KMS-11 (cell line): ENCODE measurements around the gene DCANP1.
A peak's percentile ranks its signal among the peaks of the same experiment; 100 is the strongest.

Experiments
- H2AFZ ChIP-seq: fragments of 200-600 bp; sonication (generic); 2 replicates; pipeline ENCODE4 v1.6.1; 2016; ENCODE audit warnings: antibody characterized with exemption, mixed run types, low read depth
- H3K27ac ChIP-seq: fragments of 200-600 bp; sonication (generic); 2 replicates; pipeline ENCODE4 v1.6.1; 2016; ENCODE audit warnings: mild to moderate bottlenecking, mixed run types
- H3K27me3 ChIP-seq: fragments of 200-600 bp; sonication (generic); 2 replicates; pipeline ENCODE4 v1.6.1; 2017; ENCODE audit warnings: mild to moderate bottlenecking, low read depth, mixed run types, moderate library complexity; ENCODE audit not compliant: insufficient read depth
- H3K36me3 ChIP-seq: fragments of 200-600 bp; sonication (generic); 2 replicates; pipeline ENCODE4 v1.6.1; 2017; ENCODE audit warnings: mild to moderate bottlenecking, mixed run types; ENCODE audit not compliant: insufficient read depth
- H3K4me1 ChIP-seq: fragments of 200-600 bp; sonication (generic); 2 replicates; pipeline ENCODE4 v1.6.1; 2016; ENCODE audit warnings: mild to moderate bottlenecking, low read depth, mixed run types; ENCODE audit not compliant: poor library complexity, severe bottlenecking
- H3K4me2 ChIP-seq: fragments of 200-600 bp; sonication (generic); 2 replicates; pipeline ENCODE4 v1.7.0; 2016; ENCODE audit warnings: mild to moderate bottlenecking, mixed run types
- H3K4me3 ChIP-seq: fragments of 200-600 bp; sonication (generic); IDR thresholded peaks from 2 replicates; pipeline ENCODE4 v1.6.1; 2017; ENCODE audit warnings: low read depth, low read length, mixed read lengths; ENCODE audit not compliant: insufficient read depth
- H3K79me2 ChIP-seq: fragments of 200-600 bp; sonication (generic); 2 replicates; pipeline ENCODE4 v1.6.1; 2016; ENCODE audit warnings: low read depth, mixed run types; ENCODE audit not compliant: insufficient read depth
- H3K9ac ChIP-seq: fragments of 200-600 bp; sonication (generic); 2 replicates; pipeline ENCODE4 v1.6.1; 2016; ENCODE audit warnings: mild to moderate bottlenecking, mixed run types
- H4K20me1 ChIP-seq: fragments of 200-600 bp; sonication (generic); 2 replicates; pipeline ENCODE4 v1.6.1; 2016; ENCODE audit warnings: mild to moderate bottlenecking, mixed run types; ENCODE audit not compliant: insufficient read depth
- CTCF ChIP-seq: fragments of 200-600 bp; sonication (generic); conservative IDR thresholded peaks from 2 replicates; pipeline ENCODE4 v1.6.1; 2017; ENCODE audit warnings: low read depth, mild to moderate bottlenecking, antibody characterized with exemption, low read length, moderate library complexity, mixed read lengths

Gene DCANP1

GRCh38 chr5:135458921-135459331, 11.8 kb upstream of the DCANP1 start:
- TF ChIP-seq CTCF: no peak
- Histone ChIP-seq H4K20me1 (no peaks in the 10 kb centered on the region), H3K79me2 (no peaks in the 10 kb centered on the region), H3K4me2 (no peak overlapping the region), H3K27ac (no peak overlapping the region), H3K4me3 (no peak overlapping the region), H3K4me1 (no peaks in the 10 kb centered on the region), H3K9ac (no peak overlapping the region), H3K36me3 (no peaks in the 10 kb centered on the region), H3K27me3 (no peaks in the 10 kb centered on the region), H2AFZ (no peak overlapping the region)

GRCh38 chr5:135458356-135458755, 11.2 kb upstream of the DCANP1 start:
- no peak overlapping the region for H3K4me2 ChIP-seq
- no peak overlapping the region for H3K27ac ChIP-seq
- TF ChIP-seq CTCF: no peak
- no peaks in the 10 kb centered on the region for H3K27me3 ChIP-seq
- H3K79me2 ChIP-seq: no peaks in the 10 kb centered on the region
- no peaks in the 10 kb centered on the region for H3K4me1 ChIP-seq
- H3K36me3 ChIP-seq: no peaks in the 10 kb centered on the region
- no peak overlapping the region for H3K9ac ChIP-seq
- H4K20me1 ChIP-seq: no peaks in the 10 kb centered on the region
- no peak overlapping the region for H3K4me3 ChIP-seq
- H2AFZ ChIP-seq: no peak overlapping the region

GRCh38 chr5:135457424-135458071, 10.4 kb upstream of the DCANP1 start:
- Histone ChIP-seq H3K36me3 (no peaks in the 10 kb centered on the region), H3K9ac (no peak overlapping the region), H3K4me2 (no peak overlapping the region), H4K20me1 (no peaks in the 10 kb centered on the region), H3K27me3 (no peaks in the 10 kb centered on the region), H3K27ac (no peak overlapping the region), H3K4me3 (no peak overlapping the region), H3K79me2 (no peaks in the 10 kb centered on the region), H3K4me1 (no peaks in the 10 kb centered on the region), H2AFZ (0 out of 2 replicates have a peak overlapping the region, but pooled peaks have one; percentile 20)
- TF ChIP-seq CTCF: peak; percentile 83

- Histone ChIP-seq H3K9ac (no peak overlapping the region), H3K79me2 (no peaks in the 10 kb centered on the region), H3K4me1 (no peaks in the 10 kb centered on the region), H3K36me3 (no peaks in the 10 kb centered on the region), H3K4me3 (no peak overlapping the region), H3K4me2 (no peak overlapping the region), H4K20me1 (no peaks in the 10 kb centered on the region), H3K27ac (no peak overlapping the region), H2AFZ (no peak overlapping the region), H3K27me3 (no peaks in the 10 kb centered on the region)
- no peak for TF ChIP-seq CTCF
Observed at GRCh38 chr5:135456238-135457099, 9.3 kb upstream of the DCANP1 start.
